Measurements from ENCODE around the gene GNB1. TPM values are rescaled to one million over a fixed set of nuclear protein-coding genes. Genes with fewer than 3 reads are reported as not detected.

The GNB1 gene
- polyA plus RNA-seq, 1 experiment: 400 TPM

- Histone ChIP-seq H3K9me3 (ENCODE audit: control insufficient read depth, insufficient read depth, low read length) (peaks cover 3% of the 10 kb centered on the region; the same call in 1 of the 2 replicates), H3K4me3 (ENCODE audit: low read depth, low read length) (peak overlapping the region; percentile 53), H3K27me3 (ENCODE audit: control insufficient read depth, insufficient read depth, low read length) (peaks cover 8% of the 10 kb centered on the region), H3K27ac (ENCODE audit: low read depth, low read length) (no peak overlapping the region)
- no peak for TF ChIP-seq CTCF (IDR thresholded peaks at IDR 0.05; ENCODE audit: low read depth, low read length)
- POLR2A ChIA-PET: no interaction called here
- no peak for DNase-seq (ENCODE audit: low read depth, low spot score)
- CTCF ChIA-PET: interaction anchor here (1.3 kb wide), 1 partner anchor 126 kb away, joined by 4 read pairs; no protein-coding TSS in a partner anchor
Observed at GRCh38 chr1:1917995-1918900, 27.4 kb upstream of the GNB1 start.

- no peak for DNase-seq (ENCODE audit: low read depth, low spot score)
- Histone ChIP-seq H3K9me3 (ENCODE audit: control insufficient read depth, insufficient read depth, low read length) (peaks cover 3% of the 10 kb centered on the region; the same call in 1 of the 2 replicates), H3K27ac (ENCODE audit: low read depth, low read length) (no peak overlapping the region), H3K27me3 (ENCODE audit: control insufficient read depth, insufficient read depth, low read length) (peaks cover 8% of the 10 kb centered on the region), H3K4me3 (ENCODE audit: low read depth, low read length) (no peak overlapping the region)
- TF ChIP-seq CTCF (IDR thresholded peaks at IDR 0.05; ENCODE audit: low read depth, low read length): no peak
- ChIA-PET CTCF (interaction anchor here (1.3 kb wide), 1 partner anchor 127 kb away, joined by 4 read pairs; no protein-coding TSS in a partner anchor), POLR2A (interaction anchor here (0.6 kb wide), 1 partner anchor 788 kb away, joined by 16 read pairs; no protein-coding TSS in a partner anchor)
Observed at GRCh38 chr1:1917304-1917976, 26.6 kb upstream of the GNB1 start.

GRCh38 chr1:1916851-1917251, 26.0 kb upstream of the GNB1 start:
- Histone ChIP-seq H3K27ac (ENCODE audit: low read depth, low read length) (no peak overlapping the region), H3K4me3 (ENCODE audit: low read depth, low read length) (no peak overlapping the region), H3K9me3 (ENCODE audit: control insufficient read depth, insufficient read depth, low read length) (peaks cover 3% of the 10 kb centered on the region; the same call in 1 of the 2 replicates), H3K27me3 (ENCODE audit: control insufficient read depth, insufficient read depth, low read length) (peaks cover 6% of the 10 kb centered on the region)
- ChIA-PET POLR2A (interaction anchor here (0.6 kb wide), 1 partner anchor 787 kb away, joined by 16 read pairs; no protein-coding TSS in a partner anchor), CTCF (interaction anchor here (0.6 to 0.8 kb wide), 2 partner anchors 8 to 10 kb away, joined by 3 read pairs; no protein-coding TSS in a partner anchor)
- DNase-seq (ENCODE audit: low read depth, low spot score): no peak
- TF ChIP-seq CTCF (IDR thresholded peaks at IDR 0.05; ENCODE audit: low read depth, low read length): no peak

- CTCF ChIA-PET: interaction anchor here (0.6 to 0.8 kb wide), 2 partner anchors 7 to 10 kb away, joined by 3 read pairs; no protein-coding TSS in a partner anchor
- TF ChIP-seq CTCF (IDR thresholded peaks at IDR 0.05; ENCODE audit: low read depth, low read length): no peak
Observed at GRCh38 chr1:1915911-1916840, 25.3 kb upstream of the GNB1 start.

More at GRCh38 chr1:1915911-1916840, 25.3 kb upstream of the GNB1 start:
- Histone ChIP-seq H3K4me3 (ENCODE audit: low read depth, low read length) (no peak overlapping the region), H3K27me3 (ENCODE audit: control insufficient read depth, insufficient read depth, low read length) (peaks cover 6% of the 10 kb centered on the region), H3K9me3 (ENCODE audit: control insufficient read depth, insufficient read depth, low read length) (peaks cover 3% of the 10 kb centered on the region; the same call in 1 of the 2 replicates), H3K27ac (ENCODE audit: low read depth, low read length) (no peak overlapping the region)
- POLR2A ChIA-PET: no interaction called here
- no peak for DNase-seq (ENCODE audit: low read depth, low spot score)

Measured in AG04450 (cell line).